GM13977 (cell line): ENCODE results near the gene PTPRCAP.

Experiments used
- DNase-seq: peaks from one replicate; pipeline ENCODE4 v3.0.0; 2012; ENCODE audit warnings: low spot score
- CTCF ChIP-seq: IDR thresholded peaks from 2 replicates; pipeline ENCODE4 v1.5.1; 2012; ENCODE audit warnings: mild to moderate bottlenecking, control low read depth; ENCODE audit not compliant: insufficient read depth; ENCODE audit errors: extremely low read depth, missing control alignments
- in situ Hi-C: fragments of 300-500 bp; cut with MboI; formaldehyde crosslinking; loops from one replicate; pipeline ENCODE4 v1.12.0; 2022; ENCODE audit warnings: low sequenced_read_pairs, low pct_unique_long_range_greater_than_20kb, mixed read lengths, inconsistent platforms; ENCODE audit not compliant: unreplicated experiment

The PTPRCAP gene

DNA sequence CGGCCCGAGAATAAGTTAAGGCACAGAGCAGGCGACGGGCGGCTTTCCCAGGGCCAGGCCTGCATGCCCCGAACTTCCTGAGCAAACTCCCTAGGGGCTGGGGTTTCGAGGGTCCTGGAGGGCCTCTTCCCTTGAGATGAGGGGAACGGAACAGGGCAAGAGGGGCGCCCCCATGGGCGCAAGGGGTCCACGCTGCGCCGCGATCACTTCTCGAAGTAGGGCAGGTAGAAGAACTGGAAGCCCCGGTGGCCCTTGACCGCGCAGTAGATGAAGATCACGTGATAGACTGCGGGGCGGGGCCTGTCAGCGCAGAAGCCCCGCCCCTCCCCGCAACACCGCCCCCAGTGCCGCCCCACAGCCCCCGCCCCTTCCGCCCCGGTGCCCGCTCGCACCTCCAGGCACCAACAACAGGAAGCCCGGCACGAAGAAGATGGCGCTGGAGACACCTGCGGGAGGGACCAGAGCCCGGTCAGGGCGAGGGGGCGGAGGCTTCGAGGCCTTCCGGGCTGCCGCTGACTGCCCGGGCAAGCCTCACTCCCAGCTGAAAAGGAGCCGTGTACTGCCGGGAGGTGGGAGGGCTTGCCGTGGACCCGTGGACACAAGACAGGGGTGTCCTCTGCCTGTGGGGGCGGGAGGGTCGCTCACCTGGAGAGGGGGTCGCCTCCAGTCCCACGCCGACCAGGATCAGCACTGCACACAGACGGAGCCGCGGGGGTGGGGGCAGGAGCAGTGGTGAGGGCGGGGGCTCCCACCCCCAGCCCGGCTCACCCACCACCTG lies 27.1 kb upstream of the PTPRCAP start:
- DNase-seq: peak; percentile 96
- no peak for TF ChIP-seq CTCF
- in situ Hi-C loops: loop anchor here (10.0 kb wide), 1 partner anchor 60 kb away; the partner anchor contains the start of genes PPP1CA and TBC1D10C

DNA sequence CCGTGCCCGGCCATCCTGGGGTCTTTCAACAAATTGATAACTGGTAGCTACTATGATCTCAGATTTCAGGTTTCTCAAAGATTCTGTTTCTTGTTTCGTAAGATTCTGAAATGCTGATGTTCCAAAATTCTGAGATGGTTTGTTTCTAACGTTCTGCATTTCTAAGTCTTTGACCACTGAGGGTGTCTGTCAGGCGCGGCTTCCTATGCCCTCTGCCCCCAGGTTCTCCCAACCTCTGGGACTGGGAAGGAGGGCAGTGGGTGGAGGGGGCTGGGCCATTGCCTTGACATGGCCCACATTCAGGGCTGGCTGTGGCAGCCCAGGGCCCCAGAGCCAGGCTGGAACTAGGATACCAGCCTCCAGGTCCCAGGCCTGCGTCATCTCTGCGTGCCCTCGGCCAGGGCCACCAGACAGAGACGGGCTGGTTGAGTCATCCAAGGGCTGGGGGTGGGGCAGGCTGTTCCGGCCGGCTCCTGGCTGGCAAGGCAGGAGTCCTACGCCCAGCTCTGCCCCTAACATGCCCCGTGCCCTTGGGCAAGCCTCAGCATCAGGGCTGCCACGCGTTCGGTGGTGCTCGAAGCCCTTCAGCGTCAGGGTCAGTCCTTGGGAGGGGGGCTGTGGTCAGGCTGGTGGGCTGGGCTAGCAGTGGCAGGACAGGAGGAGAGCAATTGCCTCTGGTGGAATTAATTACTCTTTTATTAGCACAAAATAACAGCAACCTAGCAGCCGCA lies 26.4 kb upstream of the PTPRCAP start:
- no peak for DNase-seq
- in situ Hi-C loops: loop anchor here (10.0 kb wide), 1 partner anchor 59 kb away; the partner anchor contains the start of genes PPP1CA and TBC1D10C
- TF ChIP-seq CTCF: no peak

DNA sequence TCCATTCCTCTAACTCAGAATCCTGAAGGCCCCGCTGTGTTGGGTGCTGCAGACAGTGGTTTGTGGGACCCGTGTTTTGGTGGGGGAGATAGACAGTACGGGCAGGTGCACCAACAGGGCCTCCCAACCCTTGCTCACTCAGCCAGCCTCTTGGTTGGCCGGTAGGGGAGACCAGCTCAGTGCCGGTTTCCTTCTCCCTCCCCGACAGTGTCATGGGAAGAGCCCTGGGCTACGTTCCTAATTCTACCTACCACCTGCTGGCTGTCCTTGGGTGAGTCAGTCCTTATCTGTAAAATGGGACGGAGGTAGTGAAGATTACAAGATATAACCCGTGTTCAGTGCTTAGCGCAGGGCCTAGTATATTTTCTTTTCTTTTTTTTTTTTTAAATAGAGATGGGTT lies 25.7 kb upstream of the PTPRCAP start:
- in situ Hi-C loops: loop anchor here (10.0 kb wide), 1 partner anchor 58 kb away; the partner anchor contains the start of genes PPP1CA and TBC1D10C
- no peak for DNase-seq
- TF ChIP-seq CTCF: no peak

- in situ Hi-C loops: no loop called here
- DNase-seq: no peak
- no peak for TF ChIP-seq CTCF
These were observed 20.8 kb upstream of the PTPRCAP start for GRCh38 chr11:67458266-67458665.

DNA sequence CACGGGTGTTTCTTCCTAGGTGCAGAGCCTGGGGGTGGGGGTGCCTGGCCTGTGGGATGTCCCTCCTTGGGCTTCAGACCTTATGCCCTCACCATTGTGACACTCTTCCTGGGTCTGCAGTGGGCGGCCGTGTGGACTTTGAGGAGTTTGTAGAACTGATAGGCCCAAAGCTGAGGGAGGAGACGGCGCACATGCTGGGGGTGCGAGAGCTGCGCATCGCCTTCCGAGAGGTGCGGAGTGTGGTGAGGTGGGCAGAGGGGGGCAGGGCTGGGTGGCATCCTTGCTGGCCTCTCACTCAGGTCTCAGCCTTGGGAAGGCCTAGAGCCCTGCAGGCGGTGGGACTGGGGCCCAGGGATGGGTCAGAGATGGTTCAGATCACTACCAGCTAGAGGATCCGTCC lies 20.0 kb upstream of the PTPRCAP start:
- in situ Hi-C loops: no loop called here
- TF ChIP-seq CTCF: no peak
- no peak for DNase-seq

- no peak for DNase-seq
- in situ Hi-C loops: no loop called here
- no peak for TF ChIP-seq CTCF
These were observed 18.7 kb upstream of the PTPRCAP start for GRCh38 chr11:67456068-67456705.
